Measurements from ENCODE around the gene ZNF280A. TPM values are rescaled to one million over a fixed set of nuclear protein-coding genes. Genes with fewer than 3 reads are reported as not detected.

ZNF280A gene
- total RNA-seq, 1 experiment from 2014 or later, result 0.81 TPM

GRCh38 chr22:22521631-22522030 lies 1.6 kb upstream of the ZNF280A start:
- no peak for ATAC-seq
- BruUV-seq (replicated peaks), result no TSS peak

More at GRCh38 chr22:22521631-22522030, 1.6 kb upstream of the ZNF280A start:
- H3K4me3 ChIP-seq (replicated peaks in 1 of 2; ENCODE audit: low read depth in 1 of 2, low read length in 2 of 2), result no peak overlapping the region
- no peak for TF ChIP-seq ELF1 (IDR thresholded peaks at IDR 0.05; ENCODE audit: borderline replicate concordance, low read depth)
- no peak for TF ChIP-seq EGR1 (IDR thresholded peaks at IDR 0.05; ENCODE audit: low read depth)
- TF ChIP-seq ATF3 (IDR thresholded peaks at IDR 0.05), result no peak
- TF ChIP-seq CBX3 (IDR thresholded peaks at IDR 0.05; ENCODE audit: low read depth), result no peak
- no peak for TF ChIP-seq JUND (IDR thresholded peaks at IDR 0.05)
- no peak for TF ChIP-seq POLR2A (IDR thresholded peaks at IDR 0.05; ENCODE audit: borderline replicate concordance, extremely low read depth, insufficient read depth, insufficient read length)
- TF ChIP-seq SIN3A (IDR thresholded peaks at IDR 0.05; ENCODE audit: low read depth), result no peak
- no peak for TF ChIP-seq EZH2phosphoT487 (IDR thresholded peaks at IDR 0.05; ENCODE audit: borderline replicate concordance)
- TF ChIP-seq CTCF (IDR thresholded peaks at IDR 0.05 in 2 of 3, conservative IDR thresholded peaks at IDR 0.05 in 1 of 3; ENCODE audit: borderline replicate concordance in 1 of 3, insufficient read depth in 1 of 3, low read depth in 2 of 3, low read length in 2 of 3), result no peak
- no peak for TF ChIP-seq ZBTB33 (IDR thresholded peaks at IDR 0.05; ENCODE audit: extremely low read depth, insufficient replicate concordance, low read length)
- no peak for TF ChIP-seq ZFX (IDR thresholded peaks at IDR 0.05)
- TF ChIP-seq ZNF274 (IDR thresholded peaks at IDR 0.05; ENCODE audit: low read depth, low read length), result no peak
- TF ChIP-seq RAD21 (IDR thresholded peaks at IDR 0.05; ENCODE audit: low read depth), result no peak
- TF ChIP-seq EZH2 (IDR thresholded peaks at IDR 0.05), result no peak
- no peak for TF ChIP-seq CEBPB (IDR thresholded peaks at IDR 0.05; ENCODE audit: low read depth)
- TF ChIP-seq, protein P1, sequence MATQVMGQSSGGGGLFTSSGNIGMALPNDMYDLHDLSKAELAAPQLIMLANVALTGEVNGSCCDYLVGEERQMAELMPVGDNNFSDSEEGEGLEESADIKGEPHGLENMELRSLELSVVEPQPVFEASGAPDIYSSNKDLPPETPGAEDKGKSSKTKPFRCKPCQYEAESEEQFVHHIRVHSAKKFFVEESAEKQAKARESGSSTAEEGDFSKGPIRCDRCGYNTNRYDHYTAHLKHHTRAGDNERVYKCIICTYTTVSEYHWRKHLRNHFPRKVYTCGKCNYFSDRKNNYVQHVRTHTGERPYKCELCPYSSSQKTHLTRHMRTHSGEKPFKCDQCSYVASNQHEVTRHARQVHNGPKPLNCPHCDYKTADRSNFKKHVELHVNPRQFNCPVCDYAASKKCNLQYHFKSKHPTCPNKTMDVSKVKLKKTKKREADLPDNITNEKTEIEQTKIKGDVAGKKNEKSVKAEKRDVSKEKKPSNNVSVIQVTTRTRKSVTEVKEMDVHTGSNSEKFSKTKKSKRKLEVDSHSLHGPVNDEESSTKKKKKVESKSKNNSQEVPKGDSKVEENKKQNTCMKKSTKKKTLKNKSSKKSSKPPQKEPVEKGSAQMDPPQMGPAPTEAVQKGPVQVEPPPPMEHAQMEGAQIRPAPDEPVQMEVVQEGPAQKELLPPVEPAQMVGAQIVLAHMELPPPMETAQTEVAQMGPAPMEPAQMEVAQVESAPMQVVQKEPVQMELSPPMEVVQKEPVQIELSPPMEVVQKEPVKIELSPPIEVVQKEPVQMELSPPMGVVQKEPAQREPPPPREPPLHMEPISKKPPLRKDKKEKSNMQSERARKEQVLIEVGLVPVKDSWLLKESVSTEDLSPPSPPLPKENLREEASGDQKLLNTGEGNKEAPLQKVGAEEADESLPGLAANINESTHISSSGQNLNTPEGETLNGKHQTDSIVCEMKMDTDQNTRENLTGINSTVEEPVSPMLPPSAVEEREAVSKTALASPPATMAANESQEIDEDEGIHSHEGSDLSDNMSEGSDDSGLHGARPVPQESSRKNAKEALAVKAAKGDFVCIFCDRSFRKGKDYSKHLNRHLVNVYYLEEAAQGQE (IDR thresholded peaks at IDR 0.05; ENCODE audit: low read depth), result no peak
- no peak for TF ChIP-seq POLR2AphosphoS5 (IDR thresholded peaks at IDR 0.05; ENCODE audit: low read depth, low read length)
- intact Hi-C loops (cut with micrococcal nuclease), result no loop called here
- H3K27me3 ChIP-seq (ENCODE audit: insufficient read depth, low read length), result no peaks in the 10 kb centered on the region
- ChIA-PET CTCF (interaction anchor here (1.4 kb wide), 1 partner anchor 65 kb away, joined by 6 read pairs; no protein-coding TSS in a partner anchor), RAD21 (ENCODE audit: low non-redundant PET in 1 of 2, low total read pairs in 2 of 2, uncharacterized antibody in 2 of 2, unreplicated experiment in 2 of 2) (no interaction called here), POLR2A (no interaction called here)
- no peaks in the 10 kb centered on the region for H3K79me2 ChIP-seq (ENCODE audit: insufficient read depth, low read length)
- H2AFZ ChIP-seq (ENCODE audit: low read depth, low read length, poor library complexity, severe bottlenecking), result no peak overlapping the region
- no peaks in the 10 kb centered on the region for H3K9me2 ChIP-seq (ENCODE audit: insufficient read depth)
- no peak overlapping the region for H3K4me2 ChIP-seq (ENCODE audit: low read length)
- H3K27ac ChIP-seq (ENCODE audit: low read depth, low read length), result no peak overlapping the region
- H3K4me1 ChIP-seq (ENCODE audit: control insufficient read depth in 1 of 2, insufficient read depth in 2 of 2, low read length in 2 of 2), result peaks cover 0 to 16% of the 10 kb centered on the region in 2 experiments; a peak in 2 of 4 replicates
- H3K36me3 ChIP-seq (ENCODE audit: control insufficient read depth in 1 of 2, insufficient read depth in 2 of 2, low read length in 2 of 2), result no peaks in the 10 kb centered on the region
- no peaks in the 10 kb centered on the region for H3K9me3 ChIP-seq (ENCODE audit: control insufficient read depth in 1 of 2, insufficient read depth in 1 of 2, low read depth in 1 of 2, low read length in 2 of 2)
- DNase-seq (ENCODE audit: low read depth, low spot score), result no peak
- no peak overlapping the region for H3K9ac ChIP-seq (ENCODE audit: low read length)
- H4K20me1 ChIP-seq (ENCODE audit: insufficient read depth), result no peaks in the 10 kb centered on the region
